ENCODE results near the gene CCDC63. TPM values are rescaled to one million over a fixed set of nuclear protein-coding genes. Genes with fewer than 3 reads are reported as not detected.

The CCDC63 gene
- not detected for total RNA-seq

GRCh38 chr12:110846615-110847566, at the start of gene CCDC63:
Gene CCDC63, plus strand, starts transcription at chr12:110846987. Its CDS starts 5,968 bp downstream, at chr12:110852955.
- peak; percentile 40 to 62 for TF ChIP-seq CTCF (IDR thresholded peaks at IDR 0.05)
- DNase-seq (ENCODE audit: low spot score) = peak; percentile 63
- Histone ChIP-seq H3K4me1 (peaks cover 0 to 25% of the 10 kb centered on the region in 2 donors), H3K4me3 (peak within 1 kb of the TSS; percentile 27 to 49), H3K27ac (no peak within 1 kb of the TSS), H3K36me3 (no peaks in the 10 kb centered on the region), H3K27me3 (no peaks in the 10 kb centered on the region), H3K9me3 (no peaks in the 10 kb centered on the region)

DNA sequence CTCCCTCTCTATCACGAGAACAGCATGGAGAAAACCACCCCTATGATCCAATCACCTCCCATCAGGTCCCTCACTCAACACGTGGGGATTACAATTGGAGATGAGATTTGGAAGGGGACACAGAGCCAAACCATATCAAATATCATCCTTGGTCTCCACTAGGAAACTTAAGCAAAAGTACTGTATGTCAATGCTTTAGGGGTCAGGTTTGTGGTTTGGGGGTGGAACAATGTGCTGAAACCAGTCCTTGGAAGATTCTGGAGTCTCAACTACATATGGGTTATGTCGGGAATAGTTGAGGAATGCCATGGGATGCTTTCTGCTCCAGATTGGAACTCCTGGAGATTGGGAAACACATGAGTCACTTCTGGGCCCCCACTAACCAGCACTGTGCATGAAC, 48.3 kb upstream of the CCDC63 start:
- H3K27ac ChIP-seq = no peak overlapping the region
- no peaks in the 10 kb centered on the region for H3K4me1 ChIP-seq
- no peak for TF ChIP-seq CTCF (IDR thresholded peaks at IDR 0.05)

DNA sequence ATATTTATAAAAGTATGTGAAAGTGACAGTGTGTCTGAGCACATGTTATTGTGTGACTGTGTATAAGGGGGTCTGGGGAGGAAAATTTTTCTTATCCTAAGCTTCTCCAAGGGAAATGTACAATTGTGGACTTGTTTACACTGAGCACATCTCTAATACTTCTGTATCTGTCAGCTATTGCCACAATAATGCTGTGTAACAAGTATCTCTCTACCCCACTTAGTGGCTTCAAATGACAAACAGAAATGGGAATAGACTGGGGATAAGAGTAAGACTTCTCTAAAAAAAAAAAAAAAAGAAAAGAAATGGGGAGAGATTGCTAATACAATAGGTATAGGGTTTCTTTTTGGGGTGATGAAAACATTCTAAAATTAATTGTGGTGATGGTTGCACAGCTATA, 44.3 kb upstream of the CCDC63 start:
- H3K27ac ChIP-seq = no peak overlapping the region
- H3K27me3 ChIP-seq = no peaks in the 10 kb centered on the region
- H3K4me1 ChIP-seq = no peaks in the 10 kb centered on the region
- TF ChIP-seq CTCF (IDR thresholded peaks at IDR 0.05) = no peak
- H3K36me3 ChIP-seq = no peaks in the 10 kb centered on the region
- no peak overlapping the region for H3K4me3 ChIP-seq
- H3K9me3 ChIP-seq = peaks cover 0 to 7% of the 10 kb centered on the region in 2 donors
- no peak for DNase-seq (ENCODE audit: low spot score)

More for the DNA sequence above, 48.3 kb upstream of the CCDC63 start:
- no peak overlapping the region for H3K4me3 ChIP-seq
- no peaks in the 10 kb centered on the region for H3K27me3 ChIP-seq
- H3K9me3 ChIP-seq = no peaks in the 10 kb centered on the region
- no peaks in the 10 kb centered on the region for H3K36me3 ChIP-seq
- no peak for DNase-seq (ENCODE audit: low spot score)

DNA sequence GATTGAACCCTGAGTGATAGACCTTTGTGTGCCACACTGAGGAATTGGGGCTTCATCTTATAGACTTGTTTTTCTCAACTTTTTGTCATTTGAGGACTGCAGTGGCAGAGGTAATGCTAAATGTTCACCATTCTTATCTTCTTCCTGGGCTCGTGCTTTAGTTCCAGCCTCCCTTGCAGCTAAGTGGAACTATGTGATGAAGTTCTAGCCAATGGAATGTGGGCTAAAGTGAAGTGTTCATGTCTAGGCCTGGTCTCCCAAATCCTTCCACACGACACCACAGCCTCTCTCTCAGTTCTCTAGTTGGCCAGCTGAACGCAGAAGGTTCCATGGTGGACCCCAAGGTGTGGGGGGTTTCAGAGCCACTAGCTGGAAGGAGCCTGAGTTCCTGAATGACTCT, 42.4 kb upstream of the CCDC63 start:
- Histone ChIP-seq H3K4me3 (no peak overlapping the region), H3K27me3 (no peaks in the 10 kb centered on the region), H3K27ac (no peak overlapping the region), H3K9me3 (peaks cover 0 to 7% of the 10 kb centered on the region in 2 donors), H3K36me3 (no peaks in the 10 kb centered on the region), H3K4me1 (no peaks in the 10 kb centered on the region)
- no peak for TF ChIP-seq CTCF (IDR thresholded peaks at IDR 0.05)
- no peak for DNase-seq (ENCODE audit: low spot score)

DNA sequence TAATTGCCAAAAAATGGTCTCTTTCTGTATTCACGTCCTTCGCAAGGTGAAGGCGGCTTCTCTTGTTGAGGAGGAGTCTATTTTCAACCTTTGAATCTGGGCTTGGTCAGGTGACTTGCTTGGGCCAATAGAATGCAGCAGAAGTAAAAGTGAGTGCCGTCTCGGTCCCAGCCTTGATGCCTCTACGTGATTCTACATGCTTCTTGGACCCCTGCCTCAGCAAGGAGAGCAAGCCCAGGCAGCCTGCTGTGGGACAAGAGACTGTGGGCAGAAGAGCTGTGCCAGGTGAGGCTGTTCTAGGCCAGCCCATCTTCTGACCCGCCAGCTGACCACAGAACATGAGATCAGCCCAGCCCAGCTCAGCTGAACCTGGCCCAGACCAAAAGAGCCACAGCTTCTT, 39.1 kb upstream of the CCDC63 start:
- Histone ChIP-seq H3K36me3 (no peaks in the 10 kb centered on the region), H3K9me3 (peaks cover 0 to 7% of the 10 kb centered on the region in 2 donors), H3K4me3 (no peak overlapping the region), H3K27ac (no peak overlapping the region), H3K4me1 (no peaks in the 10 kb centered on the region), H3K27me3 (no peaks in the 10 kb centered on the region)
- no peak for TF ChIP-seq CTCF (IDR thresholded peaks at IDR 0.05)
- no peak for DNase-seq (ENCODE audit: low spot score)
